Activated CD8-positive, alpha-beta memory T cell treated with anti-CD3 and anti-CD28 coated beads for 36 hours (primary cell): ENCODE results near the gene TELO2. TPM values are rescaled to one million over a fixed set of nuclear protein-coding genes. Genes with fewer than 3 reads are reported as not detected.

Experiments
- CTCF ChIA-PET: fragments of 350-600 bp; sonication (Branson Sonifier 250); formaldehyde crosslinking; loops from one replicate; lab custom pipeline; 2021; ENCODE audit warnings: antibody characterized with exemption; lab: Charles Lee
- POLR2A ChIA-PET: fragments of 350-600 bp; sonication (Branson Sonifier 250); formaldehyde crosslinking; loops from one replicate; lab custom pipeline; 2021; ENCODE audit warnings: antibody characterized with exemption; lab: Charles Lee
- total RNA-seq, 2 experiments: library from RNA; stranded (reverse); gene quantifications; one replicate each; pipeline ENCODE4 v1.2.3, GENCODE V29; 2021

TELO2 gene
- total RNA-seq, 2 experiments from 2014 or later: 88.2 to 89.3 TPM

GRCh38 chr16:1492082-1492922 is 858 bp upstream of the TELO2 start:
- POLR2A ChIA-PET: interaction anchor here (0.6 to 1.8 kb wide), 3 partner anchors 16 to 72 kb away, joined by 3 to 10 read pairs (median 8); partner anchors contain the start of gene UQCC4
- CTCF ChIA-PET: interaction anchor here (0.7 to 1.2 kb wide), 3 partner anchors 39 to 112 kb away, joined by 3 to 5 read pairs (median 3); no protein-coding TSS in a partner anchor

- POLR2A ChIA-PET: interaction anchor here (0.6 to 1.8 kb wide), 4 partner anchors 44 to 381 kb away, joined by 3 to 8 read pairs (median 6); partner anchors contain the start of gene UQCC4
- CTCF ChIA-PET: interaction anchor here (0.7 kb wide), 1 partner anchor 130 kb away, joined by 3 read pairs; no protein-coding TSS in a partner anchor
These were observed 560 bp downstream of the TELO2 start for GRCh38 chr16:1493746-1494094.

- CTCF ChIA-PET: interaction anchor here (0.7 kb wide), 1 partner anchor 130 kb away, joined by 3 read pairs; no protein-coding TSS in a partner anchor
These were observed 1.0 kb downstream of the TELO2 start for GRCh38 chr16:1494129-1494640.

GRCh38 chr16:1494711-1495110 is 1.6 kb downstream of the TELO2 start:
- ChIA-PET CTCF (no interaction called here), POLR2A (no interaction called here)

More at GRCh38 chr16:1494129-1494640, 1.0 kb downstream of the TELO2 start:
- POLR2A ChIA-PET: interaction anchor here (0.6 to 0.9 kb wide), 2 partner anchors 43 to 380 kb away, joined by 3 to 4 read pairs; no protein-coding TSS in a partner anchor

- ChIA-PET POLR2A (no interaction called here), CTCF (no interaction called here)
These were observed 2.2 kb downstream of the TELO2 start for GRCh38 chr16:1495211-1495888.

- CTCF ChIA-PET: no interaction called here
- POLR2A ChIA-PET: no interaction called here
These were observed 2.7 kb downstream of the TELO2 start for GRCh38 chr16:1495889-1496262.

GRCh38 chr16:1496464-1496863 is 3.3 kb downstream of the TELO2 start:
- POLR2A ChIA-PET: no interaction called here
- CTCF ChIA-PET: no interaction called here

- CTCF ChIA-PET: no interaction called here
- POLR2A ChIA-PET: no interaction called here
These were observed 3.9 kb downstream of the TELO2 start for GRCh38 chr16:1497014-1497598.

GRCh38 chr16:1498899-1499676 is 5.9 kb downstream of the TELO2 start:
- POLR2A ChIA-PET: interaction anchor here (0.6 kb wide), 1 partner anchor 204 kb away, joined by 3 read pairs; no protein-coding TSS in a partner anchor
- CTCF ChIA-PET: no interaction called here

- ChIA-PET POLR2A (no interaction called here), CTCF (no interaction called here)
These were observed 6.8 kb downstream of the TELO2 start for GRCh38 chr16:1499756-1500464.

- ChIA-PET CTCF (no interaction called here), POLR2A (no interaction called here)
These were observed 7.4 kb downstream of the TELO2 start for GRCh38 chr16:1500465-1501150.

- CTCF ChIA-PET: no interaction called here
- POLR2A ChIA-PET: no interaction called here
These were observed 8.5 kb downstream of the TELO2 start for GRCh38 chr16:1501630-1502029.

GRCh38 chr16:1502092-1503004 is 9.2 kb downstream of the TELO2 start:
- CTCF ChIA-PET: interaction anchor here (1.0 kb wide), 1 partner anchor 12 kb away, joined by 3 read pairs; no protein-coding TSS in a partner anchor
- POLR2A ChIA-PET: interaction anchor here (0.5 kb wide), 1 partner anchor 61 kb away, joined by 3 read pairs; no protein-coding TSS in a partner anchor

GRCh38 chr16:1503110-1503955 is 10.2 kb downstream of the TELO2 start:
- ChIA-PET CTCF (interaction anchor here (1.0 kb wide), 1 partner anchor 11 kb away, joined by 3 read pairs; no protein-coding TSS in a partner anchor), POLR2A (no interaction called here)

GRCh38 chr16:1505073-1505844 is 12.1 kb downstream of the TELO2 start:
- CTCF ChIA-PET: interaction anchor here (0.6 kb wide), 1 partner anchor 201 kb away, joined by 3 read pairs; no protein-coding TSS in a partner anchor
- POLR2A ChIA-PET: interaction anchor here (0.5 kb wide), 1 partner anchor 45 kb away, joined by 7 read pairs; no protein-coding TSS in a partner anchor
